HepG2 (cell line): ENCODE measurements around the gene ZDBF2. TPM values are rescaled to one million over a fixed set of nuclear protein-coding genes. Genes with fewer than 3 reads are reported as not detected.

Experiments used
- ATAC-seq: fragments of 200-7000 bp; cut with Tn5 transposase; 3 replicates; pipeline ENCODE4 v1.9.1; 2020; ENCODE audit warnings: mild to moderate bottlenecking, moderate library complexity
- BruUV-seq: library from RNA; stranded (reverse); fragments of 400-500 nt; replicated peaks from 2 replicates; lab custom pipeline; 2021; lab: Mats Ljungman, UMichigan
- CTCF ChIA-PET: fragments of 300-600 bp; formaldehyde crosslinking; extraction: SDS; loops from one replicate; lab custom pipeline; 2021; ENCODE audit warnings: low total read pairs, inconsistent platforms, low intra/inter-chr PET ratio; lab: Yijun Ruan, JAX
- POLR2A ChIA-PET: fragments of 350-600 bp; sonication (Branson Sonifier 250); formaldehyde crosslinking; loops from one replicate; lab custom pipeline; 2020; ENCODE audit warnings: antibody characterized with exemption, inconsistent platforms; lab: Yijun Ruan, JAX
- DNase-seq: peaks from one replicate; pipeline ENCODE4 v3.0.0-alpha.2; 2015; ENCODE audit warnings: low spot score
- FAIRE-seq: peaks from 3 replicates; lab custom pipeline; 2011; peaks lifted over from hg19 to GRCh38; lab: Jason Lieb, UNC
- H2AFZ ChIP-seq: one replicate; pipeline ENCODE4 v1.6.1; 2011; ENCODE audit warnings: low read length, inconsistent platforms
- H3K27ac ChIP-seq: fragments of 300-600 bp; 3 replicates; pipeline ENCODE4 v1.8.0; 2011; ENCODE audit warnings: mixed run types, mild to moderate bottlenecking, mixed read lengths, low read length, inconsistent platforms; ENCODE audit not compliant: insufficient read depth; ENCODE audit errors: extremely low read length
- H3K27me3 ChIP-seq, 2 experiments: fragments of 200-600 bp in 1 of 2; 2 replicates in 1 of 2; 3 replicates in 1 of 2; pipeline versions ENCODE4 v1.6.0 to v1.8.0; 2011; ENCODE audit warnings: low read length in 2 of 2, mild to moderate bottlenecking in 2 of 2, moderate library complexity in 2 of 2, inconsistent platforms in 1 of 2; ENCODE audit not compliant: insufficient read depth in 2 of 2, control insufficient read depth in 1 of 2
- H3K36me3 ChIP-seq, 2 experiments: fragments of 200-600 bp in 1 of 2; replicated peaks in 1 of 2; 2 replicates in 1 of 2; 3 replicates in 1 of 2; pipeline versions ENCODE4 v1.5.1 to v1.8.0; 2011; ENCODE audit warnings: low read length in 2 of 2, inconsistent platforms in 1 of 2; ENCODE audit not compliant: insufficient read depth in 2 of 2, control insufficient read depth in 1 of 2
- H3K4me1 ChIP-seq: 2 replicates; pipeline ENCODE4 v1.5.1; 2012; ENCODE audit warnings: low read length, inconsistent platforms; ENCODE audit not compliant: insufficient read depth
- H3K4me2 ChIP-seq: 2 replicates; pipeline ENCODE4 v1.6.0; 2011; ENCODE audit warnings: low read depth, low read length, inconsistent platforms
- H3K4me3 ChIP-seq, 3 experiments: fragments of 200-600 bp in 1 of 3; sonication (generic), shearing (Covaris generic) in 1 of 3; replicated peaks in 1 of 3; 2 replicates each; pipeline ENCODE4 v1.5.1; 2011 to 2016; ENCODE audit warnings: low read length in 3 of 3, inconsistent platforms in 2 of 3, low read depth in 2 of 3, mild to moderate bottlenecking in 2 of 3, control low read depth in 1 of 3, mixed read lengths in 1 of 3; ENCODE audit not compliant: insufficient read depth in 1 of 3
- H3K79me2 ChIP-seq: one replicate; pipeline ENCODE4 v1.6.1; 2011; ENCODE audit warnings: low read length, inconsistent platforms; ENCODE audit not compliant: insufficient read depth
- H3K9ac ChIP-seq: 2 replicates; pipeline ENCODE4 v1.6.0; 2011; ENCODE audit warnings: mild to moderate bottlenecking, low read depth, low read length, inconsistent platforms; ENCODE audit not compliant: insufficient read depth
- H3K9me3 ChIP-seq: 2 replicates; pipeline ENCODE4 v1.5.1; 2012; ENCODE audit warnings: mild to moderate bottlenecking, low read length
- H4K20me1 ChIP-seq: 2 replicates; pipeline ENCODE4 v1.6.0; 2011; ENCODE audit warnings: inconsistent platforms, mild to moderate bottlenecking, low read length, moderate library complexity; ENCODE audit not compliant: insufficient read depth
- AKNA ChIP-seq: sonication (generic); formaldehyde crosslinking; IDR thresholded peaks from 2 replicates; pipeline ENCODE4 v1.4.0; 2020; ENCODE audit warnings: missing genetic modification reagents, borderline replicate concordance
- BHLHE40 ChIP-seq: IDR thresholded peaks from 2 replicates; pipeline ENCODE4 v1.6.1; 2011; ENCODE audit warnings: low read length, improper control_type of control experiment
- HOMEZ ChIP-seq: IDR thresholded peaks from 2 replicates; pipeline ENCODE4 v1.6.1; 2016; ENCODE audit warnings: low read depth
- POLR2G ChIP-seq: fragments of 200-400 bp; formaldehyde crosslinking; IDR thresholded peaks from 2 replicates; pipeline ENCODE4 v1.6.1; 2018; ENCODE audit warnings: mild to moderate bottlenecking, low read depth, low read length, moderate library complexity
- PPARG ChIP-seq: conservative IDR thresholded peaks from 2 replicates; pipeline ENCODE4 v1.6.1; 2016; ENCODE audit warnings: missing biosample characterization, missing genetic modification reagents
- TRIM22 ChIP-seq: fragments of 450-650 bp; IDR thresholded peaks from 2 replicates; pipeline ENCODE4 v1.6.1; 2017
- ZNF18 ChIP-seq: sonication (generic); formaldehyde crosslinking; IDR thresholded peaks from 2 replicates; pipeline ENCODE4 v1.8.0; 2022; ENCODE audit warnings: mild to moderate bottlenecking, missing genetic modification reagents; ENCODE audit not compliant: insufficient replicate concordance
- ZNF563 ChIP-seq: sonication (generic); formaldehyde crosslinking; IDR thresholded peaks from 2 replicates; pipeline ENCODE4 v1.8.0; 2022; ENCODE audit warnings: mild to moderate bottlenecking, moderate library complexity, missing genetic modification reagents
- ZNF740 ChIP-seq: sonication (generic); formaldehyde crosslinking; IDR thresholded peaks from 2 replicates; pipeline ENCODE4 v1.4.0; 2020; ENCODE audit warnings: missing genetic modification reagents
- WGBS: methylation state at CpG from one replicate; pipeline ENCODE4 v1.1.6; 2017; ENCODE audit warnings: low lambda C conversion rate; 5-methylcytosine and 5-hydroxymethylcytosine counted together
- in situ Hi-C: cut with HindIII; loops from 2 replicates; pipeline ENCODE4 v1.10.0; 2017; ENCODE audit warnings: low pct_unique_long_range_greater_than_20kb; ENCODE audit not compliant: extremely low pct_ligation_motif_present
- intact Hi-C: fragments of 100-400 bp; cut with micrococcal nuclease; formaldehyde crosslinking; loops from one replicate; pipeline ENCODE4 v1.10.0; 2022; ENCODE audit not compliant: unreplicated experiment
- polyA plus RNA-seq, 8 experiments: library from polyadenylated mRNA; depleted of rRNA in 3 of 8; stranded (reverse) in 7 of 8; unstranded in 1 of 8; fragments of >200 nt; fragmentation: Illumina TruSeq in 4 of 8; extraction: Trizol in 4 of 8; gene quantifications; 2 replicates each; pipeline versions ENCODE4 v1.2.1 to v1.2.3, GENCODE V29; 2011 to 2016; ENCODE audit warnings: low read depth in 4 of 8, missing spikeins in 1 of 8, mixed read lengths in 1 of 8; ENCODE audit not compliant: insufficient read depth in 1 of 8
- total RNA-seq, 5 experiments: library from RNA; depleted of rRNA; stranded (reverse); fragments of >200 nt; fragmentation: Illumina TruSeq; extraction: Trizol; gene quantifications; 2 replicates each; pipeline ENCODE4 v1.2.3, GENCODE V29; 2016; ENCODE audit warnings: low read depth in 1 of 5
- TF ChIP-seq, protein P1 (sequence below): sonication (generic); formaldehyde crosslinking; IDR thresholded peaks from 2 replicates; pipeline ENCODE4 v1.5.1; 2020; ENCODE audit warnings: mild to moderate bottlenecking, missing genetic modification reagents

The ZDBF2 gene
- total and polyA plus RNA-seq, 2 of the 13 experiments (the other 11 are each of a cell fraction or from before 2014, with no cell fraction given), result 1.5 to 2.0 TPM

- WGBS, result 16% methylated on average over 6 of the region's 6 CpGs
- no peak overlapping the region for H2AFZ ChIP-seq
- H4K20me1 ChIP-seq, result no peaks in the 10 kb centered on the region
- in situ Hi-C loops, result no loop called here
- H3K27ac ChIP-seq, result no peak overlapping the region
- FAIRE-seq (no peak), DNase-seq (no peak), ATAC-seq (no peak)
- no peak overlapping the region for H3K9ac ChIP-seq
- H3K4me3 ChIP-seq, result no peak overlapping the region
- no TSS peak for BruUV-seq
- no peaks in the 10 kb centered on the region for H3K4me1 ChIP-seq
- H3K36me3 ChIP-seq, result no peaks in the 10 kb centered on the region
- intact Hi-C loops, result no loop called here
- ChIA-PET CTCF (no interaction called here), POLR2A (no interaction called here)
- no peaks in the 10 kb centered on the region for H3K79me2 ChIP-seq
- TF ChIP-seq TRIM22 (no peak), AKNA (CRISPR knock-in tag) (no peak), HOMEZ (CRISPR knock-in tag) (no peak), ZNF563 (CRISPR knock-in tag) (no peak), PPARG (no peak), POLR2G (no peak), BHLHE40 (no peak), ZNF18 (no peak), ZNF740 (no peak)
- TF ChIP-seq, protein P1, sequence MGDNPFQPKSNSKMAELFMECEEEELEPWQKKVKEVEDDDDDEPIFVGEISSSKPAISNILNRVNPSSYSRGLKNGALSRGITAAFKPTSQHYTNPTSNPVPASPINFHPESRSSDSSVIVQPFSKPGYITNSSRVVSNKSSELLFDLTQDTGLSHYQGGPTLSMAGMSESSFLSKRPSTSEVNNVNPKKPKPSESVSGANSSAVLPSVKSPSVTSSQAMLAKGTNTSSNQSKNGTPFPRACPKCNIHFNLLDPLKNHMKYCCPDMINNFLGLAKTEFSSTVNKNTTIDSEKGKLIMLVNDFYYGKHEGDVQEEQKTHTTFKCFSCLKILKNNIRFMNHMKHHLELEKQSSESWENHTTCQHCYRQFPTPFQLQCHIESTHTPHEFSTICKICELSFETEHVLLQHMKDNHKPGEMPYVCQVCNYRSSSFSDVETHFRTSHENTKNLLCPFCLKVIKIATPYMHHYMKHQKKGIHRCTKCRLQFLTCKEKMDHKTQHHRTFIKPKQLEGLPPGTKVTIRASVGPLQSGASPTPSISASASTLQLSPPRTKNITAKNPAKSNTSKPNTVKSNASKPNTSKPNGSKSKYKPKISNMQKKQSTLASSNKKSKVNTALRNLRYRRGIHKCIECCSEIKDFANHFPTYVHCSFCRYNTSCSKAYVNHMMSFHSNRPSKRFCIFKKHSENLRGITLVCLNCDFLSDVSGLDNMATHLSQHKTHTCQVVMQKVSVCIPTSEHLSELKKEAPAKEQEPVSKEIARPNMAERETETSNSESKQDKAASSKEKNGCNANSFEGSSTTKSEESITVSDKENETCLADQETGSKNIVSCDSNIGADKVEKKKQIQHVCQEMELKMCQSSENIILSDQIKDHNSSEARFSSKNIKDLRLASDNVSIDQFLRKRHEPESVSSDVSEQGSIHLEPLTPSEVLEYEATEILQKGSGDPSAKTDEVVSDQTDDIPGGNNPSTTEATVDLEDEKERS, result no peak
- H3K27me3 ChIP-seq, result peaks cover 0 to 10% of the 10 kb centered on the region in 2 experiments; a peak in 2 of 5 replicates
- H3K4me2 ChIP-seq, result no peak overlapping the region
- H3K9me3 ChIP-seq, result no peaks in the 10 kb centered on the region
Measured at GRCh38 chr2:206324869-206325268, 50.4 kb downstream of the ZDBF2 start.
